Measurements from ENCODE around the gene ACAD9.
"Not testable (repeated sequence)": the region's sequence is repeated elsewhere in the genome, so short reads cannot be mapped to it uniquely, and the experiment has no call there.

The ACAD9 gene

GRCh38 chr3:128863560-128863959, 15.9 kb upstream of the ACAD9 start:
- DNase-seq, result no peak

GRCh38 chr3:128864351-128864811, 15.0 kb upstream of the ACAD9 start:
- no peak for DNase-seq

- DNase-seq, result not testable (repeated sequence)
These were observed 14.3 kb upstream of the ACAD9 start for GRCh38 chr3:128864849-128865804.

GRCh38 chr3:128867200-128868125, 12.0 kb upstream of the ACAD9 start:
- DNase-seq, result peak; percentile 46

- DNase-seq, result no peak
These were observed 9.1 kb upstream of the ACAD9 start for GRCh38 chr3:128870347-128870746.

- no peak for DNase-seq
These were observed 7.1 kb upstream of the ACAD9 start for GRCh38 chr3:128872282-128872681.

GRCh38 chr3:128872744-128873143, 6.7 kb upstream of the ACAD9 start:
- no peak for DNase-seq

GRCh38 chr3:128873244-128874022, 6.0 kb upstream of the ACAD9 start:
- DNase-seq, result no peak

GRCh38 chr3:128874481-128875180, 4.8 kb upstream of the ACAD9 start:
- no peak for DNase-seq

GRCh38 chr3:128875556-128876120, 3.8 kb upstream of the ACAD9 start:
- peak; percentile 71 for DNase-seq

GRCh38 chr3:128878011-128878457, 1.4 kb upstream of the ACAD9 start:
- DNase-seq, result no peak

- DNase-seq, result peak; percentile 38
These were observed 780 bp upstream of the ACAD9 start for GRCh38 chr3:128878556-128879124.

- DNase-seq, result no peak
These were observed 571 bp downstream of the ACAD9 start for GRCh38 chr3:128879991-128880390.

GRCh38 chr3:128880455-128880854, 1.0 kb downstream of the ACAD9 start:
- not testable (repeated sequence) for DNase-seq

- DNase-seq, result no peak
These were observed 2.2 kb downstream of the ACAD9 start for GRCh38 chr3:128881576-128881975.

GRCh38 chr3:128882719-128883118, 3.3 kb downstream of the ACAD9 start:
- no peak for DNase-seq

GRCh38 chr3:128884992-128885391, 5.6 kb downstream of the ACAD9 start:
- DNase-seq, result no peak

GRCh38 chr3:128889139-128889894, 9.9 kb downstream of the ACAD9 start:
- DNase-seq, result no peak

- no peak for DNase-seq
These were observed 16.6 kb downstream of the ACAD9 start for GRCh38 chr3:128895843-128896697.
